Smooth muscle cell (in vitro differentiated cells): ENCODE data around the gene RGS6. TPM values are rescaled to one million over a fixed set of nuclear protein-coding genes. Genes with fewer than 3 reads are reported as not detected.

Experiments
- DNase-seq: peaks from one replicate; lab custom pipeline; 2025; ENCODE audit not compliant: unreplicated experiment; lab: John Stamatoyannopoulos, UW
- H2AFZ ChIP-seq: fragments of 200-600 bp; sonication (generic); 2 replicates; pipeline ENCODE4 v1.6.0; 2016; ENCODE audit warnings: antibody characterized with exemption, low read depth, mild to moderate bottlenecking
- H3F3A ChIP-seq: fragments of 200-600 bp; sonication (generic); 2 replicates; pipeline ENCODE4 v1.6.0; 2017; ENCODE audit warnings: antibody characterized with exemption, low read depth
- H3K27ac ChIP-seq: fragments of 200-600 bp; sonication (generic); 2 replicates; pipeline ENCODE4 v1.5.1; 2016; ENCODE audit warnings: low read depth, mild to moderate bottlenecking
- H3K27me3 ChIP-seq: fragments of 200-600 bp; sonication (generic); 2 replicates; pipeline ENCODE4 v1.6.1; 2016; ENCODE audit warnings: low read depth, mild to moderate bottlenecking
- H3K36me3 ChIP-seq: fragments of 200-600 bp; sonication (generic); 2 replicates; pipeline ENCODE4 v1.5.1; 2016; ENCODE audit warnings: low read depth
- H3K4me1 ChIP-seq: fragments of 200-600 bp; sonication (generic); 2 replicates; pipeline ENCODE4 v1.5.1; 2016; ENCODE audit warnings: low read depth
- H3K4me2 ChIP-seq: fragments of 200-600 bp; sonication (generic); 2 replicates; pipeline ENCODE4 v1.6.0; 2016; ENCODE audit warnings: mild to moderate bottlenecking
- H3K4me3 ChIP-seq: fragments of 200-600 bp; sonication (generic); 2 replicates; pipeline ENCODE4 v1.5.1; 2016; ENCODE audit warnings: mild to moderate bottlenecking
- H3K79me2 ChIP-seq: fragments of 200-600 bp; sonication (generic); 2 replicates; pipeline ENCODE4 v1.6.0; 2016; ENCODE audit warnings: low read depth, mild to moderate bottlenecking
- H3K9ac ChIP-seq: fragments of 200-600 bp; sonication (generic); 2 replicates; pipeline ENCODE4 v1.6.0; 2016; ENCODE audit warnings: low read depth
- H3K9me3 ChIP-seq: fragments of 200-600 bp; sonication (generic); replicated peaks from 2 replicates; pipeline ENCODE4 v1.5.1; 2016; ENCODE audit warnings: low read depth
- H4K20me1 ChIP-seq: fragments of 200-600 bp; sonication (generic); 2 replicates; pipeline ENCODE4 v1.6.0; 2016; ENCODE audit warnings: low read depth
- WGBS: methylation state at CpG from one replicate; pipeline ENCODE4 v1.1.7; 2016; ENCODE audit warnings: low lambda C conversion rate; 5-methylcytosine and 5-hydroxymethylcytosine counted together
- polyA plus RNA-seq: library from polyadenylated mRNA; unstranded; fragments of >200 nt; fragmentation: Nextera tagmentation; extraction: Ambion mirVana; gene quantifications from 2 replicates; pipeline ENCODE4 v1.2.1, GENCODE V29; 2016
- total RNA-seq: library from RNA; depleted of rRNA; stranded (reverse); fragments of >200 nt; gene quantifications from 2 replicates; pipeline ENCODE4 v1.2.3, GENCODE V29; 2014
- TF ChIP-seq, protein P1 (sequence below): fragments of 200-600 bp; sonication (generic); IDR thresholded peaks from 2 replicates; pipeline ENCODE4 v1.5.1; 2017; ENCODE audit warnings: borderline replicate concordance, mild to moderate bottlenecking, antibody characterized with exemption; ENCODE audit not compliant: insufficient read depth, poor library complexity, severe bottlenecking

RGS6 gene
- total and polyA plus RNA-seq, 2 experiments from 2014 or later, result 0.40 TPM; not detected in 1

DNA sequence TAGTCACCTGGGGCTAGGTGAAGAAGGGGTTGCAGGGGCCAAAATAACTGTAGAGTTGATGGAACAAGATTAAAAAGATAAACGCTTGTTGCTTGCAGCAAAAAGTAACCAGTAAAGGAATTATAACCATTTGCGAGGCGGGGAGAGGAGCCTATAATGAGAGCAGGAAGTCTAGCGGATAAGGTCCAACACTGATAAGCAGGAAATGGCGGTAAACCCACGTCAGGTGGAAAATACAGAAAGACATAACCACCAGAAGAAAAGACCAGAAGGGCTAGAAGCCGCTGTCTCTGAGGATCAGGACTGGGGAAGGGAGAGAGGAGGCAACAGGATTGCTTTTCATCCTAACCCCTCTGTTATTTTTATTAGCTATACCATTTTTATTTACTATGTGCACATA is 658.3 kb downstream of the RGS6 start:
- TF ChIP-seq, protein P1, sequence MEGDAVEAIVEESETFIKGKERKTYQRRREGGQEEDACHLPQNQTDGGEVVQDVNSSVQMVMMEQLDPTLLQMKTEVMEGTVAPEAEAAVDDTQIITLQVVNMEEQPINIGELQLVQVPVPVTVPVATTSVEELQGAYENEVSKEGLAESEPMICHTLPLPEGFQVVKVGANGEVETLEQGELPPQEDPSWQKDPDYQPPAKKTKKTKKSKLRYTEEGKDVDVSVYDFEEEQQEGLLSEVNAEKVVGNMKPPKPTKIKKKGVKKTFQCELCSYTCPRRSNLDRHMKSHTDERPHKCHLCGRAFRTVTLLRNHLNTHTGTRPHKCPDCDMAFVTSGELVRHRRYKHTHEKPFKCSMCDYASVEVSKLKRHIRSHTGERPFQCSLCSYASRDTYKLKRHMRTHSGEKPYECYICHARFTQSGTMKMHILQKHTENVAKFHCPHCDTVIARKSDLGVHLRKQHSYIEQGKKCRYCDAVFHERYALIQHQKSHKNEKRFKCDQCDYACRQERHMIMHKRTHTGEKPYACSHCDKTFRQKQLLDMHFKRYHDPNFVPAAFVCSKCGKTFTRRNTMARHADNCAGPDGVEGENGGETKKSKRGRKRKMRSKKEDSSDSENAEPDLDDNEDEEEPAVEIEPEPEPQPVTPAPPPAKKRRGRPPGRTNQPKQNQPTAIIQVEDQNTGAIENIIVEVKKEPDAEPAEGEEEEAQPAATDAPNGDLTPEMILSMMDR, result no peak
- no peaks in the 10 kb centered on the region for H3K27me3 ChIP-seq
- no peak overlapping the region for H3K4me2 ChIP-seq
- H3K9me3 ChIP-seq, result no peaks in the 10 kb centered on the region
- no peak for DNase-seq
- H3K79me2 ChIP-seq, result no peaks in the 10 kb centered on the region
- no peak overlapping the region for H2AFZ ChIP-seq
- 62% methylated on average over 7 of the region's 7 CpGs for WGBS
- no peak overlapping the region for H3K27ac ChIP-seq
- H3K4me1 ChIP-seq, result no peaks in the 10 kb centered on the region
- no peaks in the 10 kb centered on the region for H3F3A ChIP-seq
- no peak overlapping the region for H3K4me3 ChIP-seq
- H4K20me1 ChIP-seq, result no peaks in the 10 kb centered on the region
- no peak overlapping the region for H3K9ac ChIP-seq
- no peaks in the 10 kb centered on the region for H3K36me3 ChIP-seq

DNA sequence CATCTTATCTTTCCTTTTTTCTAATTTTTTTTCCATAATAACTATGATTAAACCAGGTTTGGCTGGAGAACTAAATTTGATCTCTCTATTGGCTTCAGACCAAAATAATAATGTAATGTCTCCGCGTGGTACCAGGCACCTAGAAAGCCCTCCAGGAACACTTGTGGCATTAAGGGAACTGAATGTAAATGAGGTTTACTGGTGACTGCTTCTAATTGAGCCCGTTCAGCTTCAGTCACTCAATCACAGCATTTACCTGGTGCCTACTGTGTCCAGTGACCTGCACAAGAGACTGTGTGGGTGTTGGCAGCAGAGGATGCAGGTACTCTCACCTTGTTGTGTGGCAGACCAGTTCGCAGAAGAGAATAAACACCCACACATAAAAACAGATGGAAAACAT is 659.2 kb downstream of the RGS6 start:
- H3K9me3 ChIP-seq, result no peaks in the 10 kb centered on the region
- no peaks in the 10 kb centered on the region for H3K27me3 ChIP-seq
- no peaks in the 10 kb centered on the region for H3K4me1 ChIP-seq
- TF ChIP-seq, protein P1, result no peak
- DNase-seq, result no peak
- no peak overlapping the region for H3K4me2 ChIP-seq
- no peaks in the 10 kb centered on the region for H3K79me2 ChIP-seq
- no peak overlapping the region for H3K27ac ChIP-seq
- 95% methylated on average over 4 of the region's 4 CpGs for WGBS
- no peaks in the 10 kb centered on the region for H3F3A ChIP-seq
- H4K20me1 ChIP-seq, result no peaks in the 10 kb centered on the region
- no peak overlapping the region for H3K9ac ChIP-seq
- H3K36me3 ChIP-seq, result no peaks in the 10 kb centered on the region
- no peak overlapping the region for H2AFZ ChIP-seq
- no peak overlapping the region for H3K4me3 ChIP-seq

GRCh38 chr14:72594099-72594901 is 662.1 kb downstream of the RGS6 start:
- no peaks in the 10 kb centered on the region for H3K79me2 ChIP-seq
- no peaks in the 10 kb centered on the region for H4K20me1 ChIP-seq
- no peaks in the 10 kb centered on the region for H3K4me1 ChIP-seq
- H3K36me3 ChIP-seq, result no peaks in the 10 kb centered on the region
- no peak overlapping the region for H3K27ac ChIP-seq
- H3K27me3 ChIP-seq, result no peaks in the 10 kb centered on the region
- no peak overlapping the region for H2AFZ ChIP-seq
- no peak overlapping the region for H3K4me2 ChIP-seq
- no peaks in the 10 kb centered on the region for H3F3A ChIP-seq
- H3K4me3 ChIP-seq, result no peak overlapping the region
- DNase-seq, result no peak
- TF ChIP-seq, protein P1, result no peak
- WGBS, result 93% methylated on average over 14 of the region's 14 CpGs
- H3K9ac ChIP-seq, result no peak overlapping the region
- H3K9me3 ChIP-seq, result no peaks in the 10 kb centered on the region
